Vagina (tissue), 2 donors: ENCODE data around the gene CRTC1. TPM values are rescaled to one million over a fixed set of nuclear protein-coding genes. Genes with fewer than 3 reads are reported as not detected.

Source experiments
- DNase-seq, 2 donors: peaks; one replicate each; pipeline ENCODE4 v3.0.0-alpha.2; 2017; ENCODE audit errors: extremely low spot score in 2 of 2
- H3K27ac ChIP-seq: fragments of 200-600 bp; sonication (generic); one replicate; pipeline ENCODE4 v1.5.1; 2019
- H3K27me3 ChIP-seq: fragments of 200-600 bp; sonication (generic); one replicate; pipeline ENCODE4 v1.5.1; 2019
- H3K36me3 ChIP-seq, 2 donors: fragments of 200-600 bp; sonication (generic); one replicate each; pipeline ENCODE4 v1.5.1; 2017 to 2019
- H3K4me1 ChIP-seq: fragments of 200-600 bp; sonication (generic); one replicate; pipeline ENCODE4 v1.5.1; 2019
- H3K4me3 ChIP-seq, 2 donors: fragments of 200-600 bp; sonication (generic); 1 replicate in 1 of 2; 2 replicates in 1 of 2; pipeline ENCODE4 v1.5.1; 2016 to 2019
- H3K9me3 ChIP-seq: fragments of 200-600 bp; sonication (generic); one replicate; pipeline ENCODE4 v1.5.1; 2019
- POLR2A ChIP-seq, 2 donors: fragments of 450-650 bp; IDR thresholded peaks; one replicate each; pipeline ENCODE4 v1.6.1; 2017; ENCODE audit warnings: antibody characterized with exemption in 2 of 2, mild to moderate bottlenecking in 2 of 2, moderate library complexity in 2 of 2
- POLR2AphosphoS5 ChIP-seq, 2 donors: sonication (generic); formaldehyde crosslinking; IDR thresholded peaks; one replicate each; pipeline ENCODE4 v1.9.0; 2017; ENCODE audit warnings: antibody characterized with exemption in 2 of 2, mild to moderate bottlenecking in 2 of 2, low read depth in 1 of 2; ENCODE audit not compliant: insufficient read depth in 1 of 2
- intact Hi-C: fragments of 100-400 bp; cut with DNase I; formaldehyde crosslinking; loops from one replicate; pipeline ENCODE4 v1.15.1; 2023
- total RNA-seq: library from RNA; depleted of rRNA; stranded (reverse); fragments of >200 nt; gene quantifications from one replicate; pipeline ENCODE4 v1.2.3, GENCODE V29; 2016
- TF ChIP-seq, protein P1 (sequence below), 3 experiments: fragments of 450-650 bp in 2 of 3; fragments of 200-600 bp in 1 of 3; sonication (generic) in 1 of 3; IDR thresholded peaks; one replicate each; pipeline ENCODE4 v1.5.1; 2017 to 2019; ENCODE audit warnings: antibody characterized with exemption in 3 of 3, mild to moderate bottlenecking in 2 of 3, moderate library complexity in 2 of 3

Gene CRTC1
- total RNA-seq, 1 donor from 2014 or later: 7.4 TPM

DNA sequence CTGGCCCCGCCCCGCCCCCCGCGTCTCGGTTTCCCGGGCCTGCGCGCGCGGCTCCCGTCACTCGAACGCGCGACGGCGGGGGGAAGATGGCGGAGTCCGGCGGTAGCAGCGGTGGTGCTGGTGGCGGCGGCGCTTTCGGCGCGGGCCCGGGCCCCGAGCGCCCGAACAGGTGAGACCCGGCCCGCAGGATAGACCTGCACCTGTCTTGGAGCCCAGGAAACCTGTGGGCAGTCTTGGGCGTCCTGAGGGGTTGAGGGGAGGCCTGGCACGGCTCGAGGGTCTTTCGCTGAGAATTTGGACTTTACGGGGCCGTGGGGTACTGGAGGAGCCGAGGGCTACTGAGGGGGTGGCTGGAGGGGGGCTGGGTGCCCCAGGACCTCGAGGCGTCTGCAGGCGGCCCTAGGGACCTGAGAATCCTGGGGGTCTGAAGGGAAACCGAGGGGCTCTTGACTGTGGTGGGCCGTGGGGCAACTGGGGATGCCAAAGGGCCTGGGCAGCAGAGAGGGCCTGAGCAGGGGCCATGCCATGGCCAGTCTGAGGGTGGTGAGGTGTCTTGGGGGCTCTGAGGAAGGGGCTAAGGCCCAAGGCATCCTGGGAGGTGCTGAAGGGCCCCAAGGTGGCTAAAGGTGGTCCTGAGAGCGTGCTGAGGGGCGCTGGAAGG is 46.4 kb upstream of the CRTC1 start, which contains the start of gene KLHL26:
TSS of gene KLHL26 (plus strand) at position 60 of the 661 bp plus-strand sequence. CDS start at position 87, 27 bp downstream.
- Histone ChIP-seq H3K4me1 (peaks cover 32% of the 10 kb centered on the region), H3K27me3 (no peaks in the 10 kb centered on the region), H3K36me3 (no peaks in the 10 kb centered on the region), H3K27ac (peak within 1 kb of the TSS; percentile 96), H3K4me3 (peak within 1 kb of the TSS; percentile 67 to 86), H3K9me3 (no peaks in the 10 kb centered on the region)
- intact Hi-C loops: no loop called here
- no peak for DNase-seq
- TF ChIP-seq, protein P1, sequence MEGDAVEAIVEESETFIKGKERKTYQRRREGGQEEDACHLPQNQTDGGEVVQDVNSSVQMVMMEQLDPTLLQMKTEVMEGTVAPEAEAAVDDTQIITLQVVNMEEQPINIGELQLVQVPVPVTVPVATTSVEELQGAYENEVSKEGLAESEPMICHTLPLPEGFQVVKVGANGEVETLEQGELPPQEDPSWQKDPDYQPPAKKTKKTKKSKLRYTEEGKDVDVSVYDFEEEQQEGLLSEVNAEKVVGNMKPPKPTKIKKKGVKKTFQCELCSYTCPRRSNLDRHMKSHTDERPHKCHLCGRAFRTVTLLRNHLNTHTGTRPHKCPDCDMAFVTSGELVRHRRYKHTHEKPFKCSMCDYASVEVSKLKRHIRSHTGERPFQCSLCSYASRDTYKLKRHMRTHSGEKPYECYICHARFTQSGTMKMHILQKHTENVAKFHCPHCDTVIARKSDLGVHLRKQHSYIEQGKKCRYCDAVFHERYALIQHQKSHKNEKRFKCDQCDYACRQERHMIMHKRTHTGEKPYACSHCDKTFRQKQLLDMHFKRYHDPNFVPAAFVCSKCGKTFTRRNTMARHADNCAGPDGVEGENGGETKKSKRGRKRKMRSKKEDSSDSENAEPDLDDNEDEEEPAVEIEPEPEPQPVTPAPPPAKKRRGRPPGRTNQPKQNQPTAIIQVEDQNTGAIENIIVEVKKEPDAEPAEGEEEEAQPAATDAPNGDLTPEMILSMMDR (IDR thresholded peaks at IDR 0.05): no peak
- peak in 1 of 2 donors; percentile 63 for TF ChIP-seq POLR2AphosphoS5 (IDR thresholded peaks at IDR 0.05; ENCODE audit: insufficient read depth in 1 of 2, low read depth in 1 of 2)

- H3K27ac ChIP-seq: peak overlapping the region; percentile 96
- peaks cover 32% of the 10 kb centered on the region for H3K4me1 ChIP-seq
- no peaks in the 10 kb centered on the region for H3K9me3 ChIP-seq
- no peaks in the 10 kb centered on the region for H3K36me3 ChIP-seq
- intact Hi-C loops: no loop called here
- DNase-seq: no peak
- H3K27me3 ChIP-seq: no peaks in the 10 kb centered on the region
- H3K4me3 ChIP-seq: peak overlapping the region; percentile 67 to 86
- TF ChIP-seq POLR2AphosphoS5 (IDR thresholded peaks at IDR 0.05; ENCODE audit: insufficient read depth in 1 of 2, low read depth in 1 of 2): no peak
- TF ChIP-seq, protein P1 (IDR thresholded peaks at IDR 0.05): no peak
- no peak for TF ChIP-seq POLR2A (IDR thresholded peaks at IDR 0.05)
Measured at GRCh38 chr19:18637673-18638630, 45.5 kb upstream of the CRTC1 start.

DNA sequence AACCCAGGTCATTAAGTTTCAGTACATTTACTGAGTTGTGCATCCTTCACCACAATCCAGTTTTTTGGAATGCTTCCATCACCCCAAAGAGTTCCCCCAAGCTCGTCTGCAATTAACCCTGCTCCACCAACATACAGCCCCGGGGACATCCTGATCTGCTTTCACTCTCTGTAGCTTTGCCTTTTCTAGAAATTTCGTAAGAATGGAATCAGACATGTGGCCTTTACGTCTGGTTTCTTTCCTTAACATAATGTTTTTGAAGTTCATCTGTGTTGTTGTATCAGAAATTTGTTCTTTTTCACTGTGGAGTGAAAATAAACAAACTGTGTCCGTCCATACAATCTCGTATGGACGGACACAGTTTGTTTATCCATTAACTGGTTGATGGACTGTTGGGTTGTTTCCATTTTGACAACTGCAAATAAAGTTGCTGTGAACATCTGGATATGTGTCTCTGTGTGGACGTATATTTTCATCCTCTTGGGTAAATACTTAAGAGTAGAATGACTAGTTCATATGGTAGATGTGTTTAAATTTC is 43.7 kb upstream of the CRTC1 start:
- Histone ChIP-seq H3K27me3 (no peaks in the 10 kb centered on the region), H3K36me3 (no peaks in the 10 kb centered on the region), H3K4me3 (no peak overlapping the region), H3K4me1 (peaks cover 39% of the 10 kb centered on the region), H3K9me3 (no peaks in the 10 kb centered on the region), H3K27ac (no peak overlapping the region)
- TF ChIP-seq, protein P1 (IDR thresholded peaks at IDR 0.05): no peak
- TF ChIP-seq POLR2AphosphoS5 (IDR thresholded peaks at IDR 0.05; ENCODE audit: insufficient read depth in 1 of 2, low read depth in 1 of 2) (no peak), POLR2A (IDR thresholded peaks at IDR 0.05) (no peak)
- DNase-seq: no peak
- intact Hi-C loops: no loop called here

- Histone ChIP-seq H3K36me3 (no peaks in the 10 kb centered on the region), H3K27me3 (no peaks in the 10 kb centered on the region), H3K4me1 (peaks cover 22% of the 10 kb centered on the region), H3K4me3 (no peak overlapping the region), H3K27ac (no peak overlapping the region), H3K9me3 (no peaks in the 10 kb centered on the region)
- no peak for DNase-seq
- intact Hi-C loops: no loop called here
- TF ChIP-seq, protein P1 (IDR thresholded peaks at IDR 0.05): no peak
- TF ChIP-seq POLR2AphosphoS5 (IDR thresholded peaks at IDR 0.05; ENCODE audit: insufficient read depth in 1 of 2, low read depth in 1 of 2): no peak
- TF ChIP-seq POLR2A (IDR thresholded peaks at IDR 0.05): no peak
Measured at GRCh38 chr19:18644196-18645034, 39.1 kb upstream of the CRTC1 start.
